ENCODE data around the gene SORBS1.

DNA sequence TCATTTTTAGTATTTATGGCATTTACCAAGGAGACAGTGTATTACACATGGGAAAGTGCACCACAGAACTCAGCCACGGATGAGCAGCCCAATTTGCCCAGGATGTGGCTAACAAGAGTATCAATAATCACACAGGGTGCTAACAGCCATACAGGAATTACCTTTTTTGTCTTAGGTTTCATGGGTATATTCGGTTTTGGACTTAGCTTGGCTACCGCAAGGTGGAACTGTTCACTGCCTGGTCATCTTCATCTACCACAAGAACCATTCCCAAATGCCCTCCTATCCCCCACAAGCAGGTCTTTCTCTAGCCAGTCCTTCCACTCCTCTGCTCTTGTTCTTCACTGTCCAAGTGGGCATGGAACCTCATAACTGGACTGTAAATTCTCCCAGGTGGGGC is 276.4 kb downstream of the SORBS1 start:
- TF ChIP-seq, protein P1, sequence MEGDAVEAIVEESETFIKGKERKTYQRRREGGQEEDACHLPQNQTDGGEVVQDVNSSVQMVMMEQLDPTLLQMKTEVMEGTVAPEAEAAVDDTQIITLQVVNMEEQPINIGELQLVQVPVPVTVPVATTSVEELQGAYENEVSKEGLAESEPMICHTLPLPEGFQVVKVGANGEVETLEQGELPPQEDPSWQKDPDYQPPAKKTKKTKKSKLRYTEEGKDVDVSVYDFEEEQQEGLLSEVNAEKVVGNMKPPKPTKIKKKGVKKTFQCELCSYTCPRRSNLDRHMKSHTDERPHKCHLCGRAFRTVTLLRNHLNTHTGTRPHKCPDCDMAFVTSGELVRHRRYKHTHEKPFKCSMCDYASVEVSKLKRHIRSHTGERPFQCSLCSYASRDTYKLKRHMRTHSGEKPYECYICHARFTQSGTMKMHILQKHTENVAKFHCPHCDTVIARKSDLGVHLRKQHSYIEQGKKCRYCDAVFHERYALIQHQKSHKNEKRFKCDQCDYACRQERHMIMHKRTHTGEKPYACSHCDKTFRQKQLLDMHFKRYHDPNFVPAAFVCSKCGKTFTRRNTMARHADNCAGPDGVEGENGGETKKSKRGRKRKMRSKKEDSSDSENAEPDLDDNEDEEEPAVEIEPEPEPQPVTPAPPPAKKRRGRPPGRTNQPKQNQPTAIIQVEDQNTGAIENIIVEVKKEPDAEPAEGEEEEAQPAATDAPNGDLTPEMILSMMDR (IDR thresholded peaks at IDR 0.05; ENCODE audit: insufficient read depth, low read length, poor library complexity, severe bottlenecking), result no peak
- TF ChIP-seq EZH2phosphoT487 (conservative IDR thresholded peaks at IDR 0.05; ENCODE audit: low read length), result no peak

All from SU-DHL-6 (cell line).